Endothelial cell of umbilical vein (primary cell): Measurements from ENCODE around the gene RBFOX1. TPM values are rescaled to one million over a fixed set of nuclear protein-coding genes. Genes with fewer than 3 reads are reported as not detected.

ENCODE experiments used
- BruUV-seq: library from RNA; stranded (reverse); fragments of 400-500 nt; replicated peaks from 2 replicates; lab custom pipeline; 2021; lab: Mats Ljungman, UMichigan
- CTCF ChIA-PET: fragments of 300-600, 350-600 bp; sonication (Branson Sonifier 250); formaldehyde crosslinking; loops from one replicate; lab custom pipeline; 2021; ENCODE audit warnings: antibody characterized with exemption, inconsistent platforms; lab: Charles Lee
- POLR2A ChIA-PET: fragments of 300-600, 350-600 bp; sonication (Branson Sonifier 250); formaldehyde crosslinking; loops from one replicate; lab custom pipeline; 2021; ENCODE audit warnings: antibody characterized with exemption, inconsistent platforms; lab: Charles Lee
- DNase-seq: peaks from one replicate; pipeline ENCODE4 v3.0.0-alpha.2; 2011; ENCODE audit warnings: low read depth, low spot score
- FAIRE-seq: peaks from 2 replicates; lab custom pipeline; 2011; peaks lifted over from hg19 to GRCh38; lab: Jason Lieb, UNC
- H2AFZ ChIP-seq: 2 replicates; pipeline ENCODE4 v1.6.0; 2012; ENCODE audit warnings: low read depth, low read length, control low read depth, inconsistent platforms
- H3K27ac ChIP-seq: 2 replicates; pipeline ENCODE4 v1.5.1; 2011; ENCODE audit warnings: low read depth, mild to moderate bottlenecking, control low read depth, low read length, moderate library complexity; ENCODE audit not compliant: insufficient read depth
- H3K27me3 ChIP-seq, 2 experiments: 2 replicates each; pipeline versions ENCODE4 v1.6.0 to v1.6.1; 2011; ENCODE audit warnings: low read length in 2 of 2, mixed read lengths in 1 of 2; ENCODE audit not compliant: control insufficient read depth in 2 of 2, insufficient read depth in 2 of 2
- H3K36me3 ChIP-seq, 2 experiments: 2 replicates in 1 of 2; 3 replicates in 1 of 2; pipeline ENCODE4 v1.5.1; 2011; ENCODE audit warnings: low read length in 2 of 2, mild to moderate bottlenecking in 1 of 2, moderate library complexity in 1 of 2; ENCODE audit not compliant: control insufficient read depth in 2 of 2, insufficient read depth in 2 of 2; ENCODE audit errors: extremely low read depth in 1 of 2
- H3K4me1 ChIP-seq: 3 replicates; pipeline ENCODE4 v1.5.1; 2011; ENCODE audit warnings: mild to moderate bottlenecking, low read length; ENCODE audit not compliant: control insufficient read depth, insufficient read depth; ENCODE audit errors: extremely low read depth
- H3K4me2 ChIP-seq: 2 replicates; pipeline ENCODE4 v1.6.1; 2011; ENCODE audit warnings: low read length, control low read depth, mixed read lengths; ENCODE audit not compliant: insufficient read depth
- H3K4me3 ChIP-seq, 3 experiments: fragments of 200-600 bp in 1 of 3; sonication (generic), shearing (Covaris generic) in 1 of 3; replicated peaks in 1 of 3; 2 replicates each; pipeline ENCODE4 v1.5.1; 2011 to 2016; ENCODE audit warnings: control low read depth in 3 of 3, low read length in 3 of 3, mild to moderate bottlenecking in 2 of 3, inconsistent platforms in 1 of 3, low read depth in 1 of 3, moderate library complexity in 1 of 3; ENCODE audit not compliant: insufficient read depth in 1 of 3
- H3K79me2 ChIP-seq: 2 replicates; pipeline ENCODE4 v1.6.0; 2012; ENCODE audit warnings: low read length, inconsistent platforms; ENCODE audit not compliant: control insufficient read depth, insufficient read depth
- H3K9ac ChIP-seq: replicated peaks from 2 replicates; pipeline ENCODE3; 2011; ENCODE audit warnings: low read length, control low read depth; ENCODE audit not compliant: insufficient read depth; ENCODE audit errors: extremely low read depth
- H3K9me1 ChIP-seq: replicated peaks from 3 replicates; pipeline ENCODE4 v1.6.0; 2011; ENCODE audit warnings: mild to moderate bottlenecking, low read length; ENCODE audit not compliant: control insufficient read depth, insufficient read depth; ENCODE audit errors: extremely low read depth
- H3K9me3 ChIP-seq: replicated peaks from 2 replicates; pipeline ENCODE4 v1.5.1; 2012; ENCODE audit warnings: low read length, inconsistent platforms; ENCODE audit not compliant: control insufficient read depth, insufficient read depth
- H4K20me1 ChIP-seq: replicated peaks from 2 replicates; pipeline ENCODE3; 2011; ENCODE audit warnings: mild to moderate bottlenecking, low read length; ENCODE audit not compliant: control insufficient read depth, insufficient read depth; ENCODE audit errors: extremely low read depth
- CTCF ChIP-seq, 2 donors: IDR thresholded peaks; 1 replicate in 1 of 2; 2 replicates in 1 of 2; pipeline ENCODE4 v1.5.1; 2011; ENCODE audit warnings: low read length in 2 of 2, mild to moderate bottlenecking in 2 of 2, moderate library complexity in 2 of 2, control low read depth in 1 of 2, inconsistent platforms in 1 of 2, low read depth in 1 of 2; ENCODE audit not compliant: insufficient read depth in 1 of 2; ENCODE audit errors: extremely low read depth in 1 of 2
- EZH2 ChIP-seq: IDR thresholded peaks from 2 replicates; pipeline ENCODE4 v1.6.1; 2012; ENCODE audit warnings: borderline replicate concordance, low read depth, mild to moderate bottlenecking, moderate library complexity, low read length, inconsistent platforms; ENCODE audit not compliant: severe bottlenecking
- FOS ChIP-seq: IDR thresholded peaks from 2 replicates; pipeline ENCODE4 v1.6.1; 2011; ENCODE audit warnings: mild to moderate bottlenecking, low read length, moderate library complexity, borderline replicate concordance; ENCODE audit not compliant: insufficient read depth
- GATA2 ChIP-seq: IDR thresholded peaks from 2 replicates; pipeline ENCODE4 v1.7.0; 2011; ENCODE audit warnings: low read depth, mild to moderate bottlenecking, moderate library complexity, mixed read lengths, low read length; ENCODE audit not compliant: insufficient read length, insufficient read depth
- JUN ChIP-seq: IDR thresholded peaks from 2 replicates; pipeline ENCODE4 v1.6.1; 2011; ENCODE audit warnings: borderline replicate concordance, low read depth; ENCODE audit not compliant: insufficient read length, insufficient read depth
- MAX ChIP-seq: IDR thresholded peaks from 2 replicates; pipeline ENCODE4 v1.6.1; 2011; ENCODE audit not compliant: insufficient read depth, insufficient read length
- POLR2AphosphoS5 ChIP-seq: IDR thresholded peaks from 2 replicates; pipeline ENCODE4 v1.6.1; 2012; ENCODE audit warnings: low read depth, mild to moderate bottlenecking, control low read depth, low read length, moderate library complexity; ENCODE audit not compliant: insufficient read depth
- dilution Hi-C: fragments of 300-500 bp; cut with MboI; formaldehyde crosslinking; loops from one replicate; pipeline ENCODE4 v1.15.0; 2019; ENCODE audit warnings: low sequenced_read_pairs; ENCODE audit not compliant: extremely low pct_ligation_motif_present
- intact Hi-C: fragments of 100-400 bp; cut with micrococcal nuclease; formaldehyde crosslinking; loops from one replicate; pipeline ENCODE4 v1.10.0; 2022
- polyA plus RNA-seq, 4 experiments: library from polyadenylated mRNA; depleted of rRNA in 3 of 4; stranded (reverse) in 3 of 4; unstranded in 1 of 4; fragments of >200 nt; gene quantifications; 2 replicates each; pipeline versions ENCODE4 v1.2.1 to v1.2.3, GENCODE V29; 2011 to 2012; ENCODE audit warnings: missing spikeins in 1 of 4
- total RNA-seq: library from RNA; stranded (reverse); gene quantifications from 2 replicates; pipeline ENCODE4 v1.2.3, GENCODE V29; 2021

The RBFOX1 gene
- total and polyA plus RNA-seq, 2 donors (not counting 3 experiments of a cell fraction or from before 2014, with no cell fraction given) = not detected

GRCh38 chr16:7651803-7652570 is 319.3 kb downstream of the RBFOX1 start:
- CTCF ChIA-PET = no interaction called here
- Histone ChIP-seq H3K4me1 (no peaks in the 10 kb centered on the region), H3K27ac (no peak overlapping the region), H3K9ac (no peak overlapping the region), H4K20me1 (no peaks in the 10 kb centered on the region), H3K9me1 (no peaks in the 10 kb centered on the region), H3K9me3 (peaks cover 4% of the 10 kb centered on the region), H3K79me2 (no peaks in the 10 kb centered on the region), H3K4me2 (no peak overlapping the region), H3K4me3 (no peak overlapping the region), H2AFZ (no peak overlapping the region), H3K27me3 (no peaks in the 10 kb centered on the region), H3K36me3 (no peaks in the 10 kb centered on the region)
- FAIRE-seq (no peak), DNase-seq (no peak)
- POLR2A ChIA-PET = no interaction called here
- intact Hi-C loops = no loop called here
- BruUV-seq = no TSS peak
- no peak for TF ChIP-seq JUN
- TF ChIP-seq EZH2 = no peak
- TF ChIP-seq POLR2AphosphoS5 = no peak
- dilution Hi-C loops = no loop called here

GRCh38 chr16:7653746-7654461 is 321.3 kb downstream of the RBFOX1 start:
- no peaks in the 10 kb centered on the region for H3K9me1 ChIP-seq
- H3K27ac ChIP-seq = no peak overlapping the region
- ChIA-PET POLR2A (no interaction called here), CTCF (no interaction called here)
- no peaks in the 10 kb centered on the region for H3K27me3 ChIP-seq
- no peaks in the 10 kb centered on the region for H3K79me2 ChIP-seq
- dilution Hi-C loops (no loop called here), intact Hi-C loops (no loop called here)
- H3K4me1 ChIP-seq = no peaks in the 10 kb centered on the region
- no peaks in the 10 kb centered on the region for H4K20me1 ChIP-seq
- DNase-seq (no peak), FAIRE-seq (no peak)
- TF ChIP-seq FOS (no peak), CTCF (IDR thresholded peaks at IDR 0.05; ENCODE audit: extremely low read depth in 1 of 2, insufficient read depth in 1 of 2, low read depth in 1 of 2, low read length in 2 of 2) (no peak), GATA2 (no peak), MAX (no peak)
- H3K9me3 ChIP-seq = peaks cover 4% of the 10 kb centered on the region
- no TSS peak for BruUV-seq
- H2AFZ ChIP-seq = no peak overlapping the region
- no peaks in the 10 kb centered on the region for H3K36me3 ChIP-seq
- H3K9ac ChIP-seq = no peak overlapping the region
- no peak overlapping the region for H3K4me2 ChIP-seq
- no peak overlapping the region for H3K4me3 ChIP-seq
